Mesothelial cell of epicardium (in vitro differentiated cells): Measurements from ENCODE around the gene CDH4. TPM values are rescaled to one million over a fixed set of nuclear protein-coding genes. Genes with fewer than 3 reads are reported as not detected.
A peak's percentile ranks its signal among the peaks of the same experiment; 100 is the strongest.

Experiments used
- DNase-seq, 2 experiments: peaks; one replicate each; pipeline ENCODE4 v3.0.0; 2021; ENCODE audit warnings: low spot score in 2 of 2; ENCODE audit not compliant: unreplicated experiment in 2 of 2
- H3K27ac Mint-ChIP-seq: 2 replicates; pipeline ENCODE4 v1.8.0; 2021; ENCODE audit warnings: mixed read lengths
- H3K27me3 Mint-ChIP-seq: 2 replicates; pipeline ENCODE4 v1.8.0; 2021; ENCODE audit warnings: low read depth, mixed read lengths
- H3K36me3 Mint-ChIP-seq: 2 replicates; pipeline ENCODE4 v1.8.0; 2021; ENCODE audit warnings: mixed read lengths
- H3K4me1 Mint-ChIP-seq: 2 replicates; pipeline ENCODE4 v1.8.0; 2021; ENCODE audit warnings: mixed read lengths
- H3K4me3 Mint-ChIP-seq: 2 replicates; pipeline ENCODE4 v1.8.0; 2021; ENCODE audit warnings: mild to moderate bottlenecking, moderate library complexity, mixed read lengths
- H3K9me3 Mint-ChIP-seq: 2 replicates; pipeline ENCODE4 v1.8.0; 2021; ENCODE audit warnings: mixed read lengths
- total RNA-seq: library from RNA; stranded (reverse); gene quantifications from 3 replicates; pipeline ENCODE4 v1.2.1, GENCODE V29; 2021
- TF ChIP-seq, protein P1 (sequence below): fragments of 200-600 bp; sonication (generic); IDR thresholded peaks from one replicate; pipeline ENCODE4 v1.5.0; 2021; ENCODE audit warnings: antibody characterized with exemption; ENCODE audit not compliant: unreplicated experiment

CDH4 gene
- total RNA-seq, 1 donor from 2014 or later: 1.1 TPM

DNA sequence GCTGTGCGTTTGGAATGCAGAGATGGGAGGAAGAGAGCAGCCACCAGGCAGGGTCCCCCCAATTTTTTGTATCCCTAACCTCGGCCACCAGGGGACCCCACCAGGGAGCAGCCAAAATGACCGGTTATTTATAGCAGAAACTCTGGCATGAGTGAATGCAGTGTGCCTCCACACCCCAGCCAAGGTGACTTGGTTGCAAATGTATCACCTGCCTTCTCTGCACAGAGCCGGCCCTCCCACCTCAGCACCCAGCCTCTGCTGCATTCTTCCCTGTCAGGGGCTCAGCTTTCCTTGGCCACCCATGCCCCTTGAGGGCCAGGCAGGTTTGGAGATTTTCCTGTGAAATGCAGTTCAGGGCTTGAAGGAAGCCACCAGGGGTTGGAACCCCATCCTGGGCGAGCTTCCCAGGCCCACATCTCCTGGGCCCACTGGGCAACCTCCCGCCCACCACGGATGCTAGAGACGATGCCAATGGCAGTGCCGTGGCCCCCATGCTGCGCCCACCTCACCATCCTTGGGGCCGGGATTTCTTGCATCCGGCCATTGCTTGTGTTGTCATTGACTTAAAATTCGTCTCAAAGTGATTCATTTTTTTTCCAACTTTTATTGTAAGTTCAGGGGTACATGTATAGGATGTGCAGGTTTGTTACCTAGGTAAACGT, 522.0 kb downstream of the CDH4 start:
- H3K9me3 Mint-ChIP-seq: no peaks in the 10 kb centered on the region
- H3K36me3 Mint-ChIP-seq: no peaks in the 10 kb centered on the region
- H3K4me1 Mint-ChIP-seq: no peaks in the 10 kb centered on the region
- no peak for DNase-seq
- TF ChIP-seq, protein P1, sequence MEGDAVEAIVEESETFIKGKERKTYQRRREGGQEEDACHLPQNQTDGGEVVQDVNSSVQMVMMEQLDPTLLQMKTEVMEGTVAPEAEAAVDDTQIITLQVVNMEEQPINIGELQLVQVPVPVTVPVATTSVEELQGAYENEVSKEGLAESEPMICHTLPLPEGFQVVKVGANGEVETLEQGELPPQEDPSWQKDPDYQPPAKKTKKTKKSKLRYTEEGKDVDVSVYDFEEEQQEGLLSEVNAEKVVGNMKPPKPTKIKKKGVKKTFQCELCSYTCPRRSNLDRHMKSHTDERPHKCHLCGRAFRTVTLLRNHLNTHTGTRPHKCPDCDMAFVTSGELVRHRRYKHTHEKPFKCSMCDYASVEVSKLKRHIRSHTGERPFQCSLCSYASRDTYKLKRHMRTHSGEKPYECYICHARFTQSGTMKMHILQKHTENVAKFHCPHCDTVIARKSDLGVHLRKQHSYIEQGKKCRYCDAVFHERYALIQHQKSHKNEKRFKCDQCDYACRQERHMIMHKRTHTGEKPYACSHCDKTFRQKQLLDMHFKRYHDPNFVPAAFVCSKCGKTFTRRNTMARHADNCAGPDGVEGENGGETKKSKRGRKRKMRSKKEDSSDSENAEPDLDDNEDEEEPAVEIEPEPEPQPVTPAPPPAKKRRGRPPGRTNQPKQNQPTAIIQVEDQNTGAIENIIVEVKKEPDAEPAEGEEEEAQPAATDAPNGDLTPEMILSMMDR: no peak
- H3K4me3 Mint-ChIP-seq: no peak overlapping the region
- H3K27ac Mint-ChIP-seq: no peak overlapping the region
- H3K27me3 Mint-ChIP-seq: peaks cover 25% of the 10 kb centered on the region

DNA sequence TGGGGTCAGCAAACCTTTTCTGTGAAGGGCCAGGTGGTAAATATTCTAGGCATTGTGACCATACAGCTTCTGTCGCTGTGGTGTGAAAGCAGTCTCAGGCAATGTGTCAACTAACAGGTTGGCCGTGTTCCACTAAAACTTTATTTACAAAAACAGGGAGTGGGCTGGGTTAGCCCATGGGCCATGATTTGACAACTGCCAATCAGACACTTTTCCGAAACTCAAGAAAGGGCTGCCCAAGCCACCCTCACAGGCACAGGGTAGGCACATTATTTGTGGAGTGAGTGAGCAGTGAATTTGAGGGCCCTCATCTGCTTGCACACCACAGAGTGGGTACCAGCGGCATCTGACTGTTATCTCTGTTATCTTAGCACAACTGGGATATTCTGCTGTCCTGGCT, 523.4 kb downstream of the CDH4 start:
- TF ChIP-seq, protein P1: no peak
- H3K36me3 Mint-ChIP-seq: no peaks in the 10 kb centered on the region
- peaks cover 1% of the 10 kb centered on the region for H3K9me3 Mint-ChIP-seq
- DNase-seq: no peak
- peaks cover 24% of the 10 kb centered on the region for H3K27me3 Mint-ChIP-seq
- no peak overlapping the region for H3K4me3 Mint-ChIP-seq
- H3K4me1 Mint-ChIP-seq: no peaks in the 10 kb centered on the region
- no peak overlapping the region for H3K27ac Mint-ChIP-seq

DNA sequence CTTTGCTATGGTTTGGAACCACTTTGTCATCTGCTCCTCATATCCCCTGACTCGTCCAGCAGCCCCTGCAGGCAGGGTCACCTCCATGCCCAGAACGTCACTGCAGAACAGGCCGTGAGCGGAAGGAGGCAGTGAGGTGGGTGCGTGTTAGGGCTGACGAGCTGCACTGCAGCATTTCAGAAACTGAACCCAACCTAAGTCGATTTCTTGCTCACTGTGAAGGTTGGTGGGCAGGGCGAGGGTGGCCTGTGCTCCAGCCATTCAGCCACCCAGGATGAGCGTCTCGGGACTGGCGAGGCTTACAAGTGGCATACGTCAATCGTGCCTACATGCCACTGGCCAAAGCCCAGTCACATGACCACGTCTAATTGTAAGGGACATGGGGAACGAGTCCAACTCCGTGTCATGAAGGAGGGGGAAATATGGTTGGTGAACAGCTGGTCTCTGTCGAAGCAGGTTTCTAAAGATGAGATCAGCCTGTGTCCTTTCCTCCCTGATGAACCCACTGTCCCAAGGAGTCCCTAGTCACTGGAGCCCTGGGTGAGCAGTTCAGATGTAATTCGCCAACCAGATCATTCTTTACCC, 524.5 kb downstream of the CDH4 start:
- no peaks in the 10 kb centered on the region for H3K4me1 Mint-ChIP-seq
- no peak overlapping the region for H3K27ac Mint-ChIP-seq
- TF ChIP-seq, protein P1: no peak
- no peak for DNase-seq
- no peaks in the 10 kb centered on the region for H3K36me3 Mint-ChIP-seq
- peaks cover 13% of the 10 kb centered on the region for H3K9me3 Mint-ChIP-seq
- no peak overlapping the region for H3K4me3 Mint-ChIP-seq
- peaks cover 31% of the 10 kb centered on the region for H3K27me3 Mint-ChIP-seq

DNA sequence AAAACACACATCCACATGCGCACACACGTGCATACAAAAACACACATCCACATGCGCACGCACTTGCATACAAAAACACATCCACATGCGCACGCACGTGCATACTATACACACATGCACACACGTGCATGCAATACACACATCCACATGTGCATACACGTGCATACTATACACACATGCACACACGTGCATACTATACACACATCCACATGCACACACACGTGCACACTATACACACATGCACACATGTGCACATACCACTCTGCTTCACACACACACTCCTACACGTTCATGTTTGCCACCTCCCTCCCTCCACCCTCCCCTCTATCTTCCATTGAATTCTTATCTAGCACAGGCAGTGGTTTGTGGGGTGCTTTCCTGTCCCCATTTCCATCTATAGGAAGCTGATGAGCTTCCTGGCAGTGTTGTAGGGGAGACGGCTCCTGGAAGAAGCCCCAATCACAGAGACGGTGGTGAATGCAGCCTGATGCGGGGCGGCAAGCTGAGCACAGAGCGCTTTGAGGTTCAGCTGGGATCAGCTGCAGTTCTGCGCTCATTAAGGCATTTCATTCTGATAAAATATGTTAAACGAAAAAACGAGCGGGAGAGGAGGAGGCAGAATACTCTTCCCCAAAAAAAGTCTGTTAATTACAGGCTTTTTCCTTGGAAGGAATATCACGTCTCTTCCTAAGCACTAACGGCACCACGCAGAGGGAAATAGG, 525.9 kb downstream of the CDH4 start:
- TF ChIP-seq, protein P1: no peak
- H3K9me3 Mint-ChIP-seq: peaks cover 21% of the 10 kb centered on the region
- H3K27ac Mint-ChIP-seq: no peak overlapping the region
- no peak overlapping the region for H3K4me3 Mint-ChIP-seq
- peaks cover 33% of the 10 kb centered on the region for H3K27me3 Mint-ChIP-seq
- H3K36me3 Mint-ChIP-seq: no peaks in the 10 kb centered on the region
- H3K4me1 Mint-ChIP-seq: no peaks in the 10 kb centered on the region
- DNase-seq: no peak

DNA sequence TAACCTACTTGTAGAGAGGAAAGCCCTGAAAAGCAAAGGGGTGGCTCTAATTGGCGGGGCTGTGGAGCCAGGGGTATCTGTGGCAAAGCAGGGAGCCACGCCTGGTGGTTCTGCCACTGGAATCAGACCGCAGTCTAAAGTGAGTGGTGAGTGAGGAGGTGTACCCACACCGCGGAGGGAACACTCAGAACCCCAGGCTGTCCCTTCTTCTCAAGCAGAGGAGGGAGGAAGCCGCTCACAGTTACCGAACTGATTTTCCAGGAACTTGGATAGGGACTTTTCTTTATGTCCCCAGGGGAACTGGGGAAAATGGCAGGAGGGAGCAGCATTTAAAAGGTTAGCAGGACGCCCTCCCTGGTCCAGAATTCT, 526.4 kb downstream of the CDH4 start:
- H3K4me3 Mint-ChIP-seq: no peak overlapping the region
- H3K27ac Mint-ChIP-seq: no peak overlapping the region
- DNase-seq: peak in 1 of 2 experiments; percentile 8
- peaks cover 36% of the 10 kb centered on the region for H3K27me3 Mint-ChIP-seq
- TF ChIP-seq, protein P1: no peak
- peaks cover 24% of the 10 kb centered on the region for H3K9me3 Mint-ChIP-seq
- H3K4me1 Mint-ChIP-seq: no peaks in the 10 kb centered on the region
- H3K36me3 Mint-ChIP-seq: no peaks in the 10 kb centered on the region
